GM12878 (cell line): ENCODE data around the gene TNFRSF1B. TPM values are rescaled to one million over a fixed set of nuclear protein-coding genes. Genes with fewer than 3 reads are reported as not detected.

ENCODE experiments used
- ATAC-seq: fragments of 200-7000 bp; cut with Tn5 transposase; 3 replicates; pipeline ENCODE4 v1.9.1; 2020; ENCODE audit warnings: mild to moderate bottlenecking, moderate library complexity
- BruUV-seq: library from RNA; stranded (reverse); fragments of 400-500 nt; replicated peaks from 2 replicates; lab custom pipeline; 2021; lab: Mats Ljungman, UMichigan
- CTCF ChIA-PET: fragments of 300-600 bp; sonication (Branson Sonifier 250); formaldehyde crosslinking; extraction: SDS; loops from one replicate; lab custom pipeline; 2021; ENCODE audit warnings: inconsistent platforms; lab: Yijun Ruan, JAX
- POLR2A ChIA-PET: fragments of 350-600 bp; formaldehyde crosslinking; extraction: SDS; loops from one replicate; lab custom pipeline; 2021; ENCODE audit warnings: inconsistent platforms; lab: Charles Lee
- RAD21 ChIA-PET: fragments of 300-600 bp; sonication (Branson Sonifier 250); formaldehyde crosslinking; loops from one replicate; lab custom pipeline; 2023; ENCODE audit warnings: antibody characterized with exemption; ENCODE audit not compliant: unreplicated experiment; lab: Charles Lee
- SMC1A ChIA-PET: fragments of 300-600 bp; sonication (Branson Sonifier 250); formaldehyde crosslinking; loops from one replicate; lab custom pipeline; 2023; ENCODE audit not compliant: unreplicated experiment, uncharacterized antibody; lab: Charles Lee
- DNase-seq: peaks from one replicate; pipeline ENCODE4 v3.0.0-alpha.2; 2011; ENCODE audit warnings: low read depth, low spot score
- FAIRE-seq: peaks from 3 replicates; lab custom pipeline; 2011; peaks lifted over from hg19 to GRCh38; lab: Jason Lieb, UNC
- H2AFZ ChIP-seq: 2 replicates; pipeline ENCODE4 v1.6.0; 2011; ENCODE audit warnings: low read depth, low read length, control low read depth; ENCODE audit not compliant: control insufficient read depth
- H3K27ac ChIP-seq: 2 replicates; pipeline ENCODE4 v1.5.1; 2011; ENCODE audit warnings: control low read depth; ENCODE audit not compliant: control insufficient read depth, insufficient read depth
- H3K27me3 ChIP-seq, 2 experiments: replicated peaks in 1 of 2; 2 replicates each; pipeline versions ENCODE4 v1.6.0 to v1.6.1; 2011; ENCODE audit warnings: low read length in 1 of 2; ENCODE audit not compliant: control insufficient read depth in 2 of 2, insufficient read depth in 2 of 2
- H3K36me3 ChIP-seq, 2 experiments: 2 replicates each; pipeline ENCODE4 v1.5.1; 2011; ENCODE audit warnings: low read length in 1 of 2; ENCODE audit not compliant: control insufficient read depth in 2 of 2, insufficient read depth in 2 of 2
- H3K4me1 ChIP-seq: 2 replicates; pipeline ENCODE4 v1.6.1; 2011; ENCODE audit warnings: mild to moderate bottlenecking, low read length, moderate library complexity, mixed read lengths; ENCODE audit not compliant: control insufficient read depth, insufficient read depth
- H3K4me2 ChIP-seq: 2 replicates; pipeline ENCODE4 v1.6.0; 2011; ENCODE audit warnings: control low read depth; ENCODE audit not compliant: control insufficient read depth, insufficient read depth
- H3K4me3 ChIP-seq: fragments of 200-600 bp; sonication (generic); 2 replicates; pipeline ENCODE4 v1.5.1; 2016
- H3K79me2 ChIP-seq: 2 replicates; pipeline ENCODE4 v1.6.0; 2011; ENCODE audit warnings: low read length; ENCODE audit not compliant: control insufficient read depth, insufficient read depth
- H3K9ac ChIP-seq: 2 replicates; pipeline ENCODE4 v1.8.0; 2011; ENCODE audit warnings: low read length, control low read depth, mixed read lengths; ENCODE audit not compliant: control insufficient read depth, insufficient read depth
- H3K9me3 ChIP-seq: replicated peaks from 3 replicates; pipeline ENCODE4 v1.5.1; 2011; ENCODE audit warnings: mild to moderate bottlenecking, low read length; ENCODE audit not compliant: control insufficient read depth, insufficient read depth
- H4K20me1 ChIP-seq: 2 replicates; pipeline ENCODE4 v1.6.0; 2011; ENCODE audit not compliant: control insufficient read depth, insufficient read depth
- HDGF ChIP-seq: fragments of 450-650 bp; IDR thresholded peaks from 2 replicates; pipeline ENCODE4 v1.6.1; 2016; ENCODE audit warnings: antibody characterized with exemption
- LARP7 ChIP-seq: fragments of 450-650 bp; IDR thresholded peaks from 2 replicates; pipeline ENCODE4 v1.6.1; 2017; ENCODE audit warnings: mild to moderate bottlenecking
- SIN3A ChIP-seq: IDR thresholded peaks from 2 replicates; pipeline ENCODE4 v1.6.1; 2012; ENCODE audit warnings: low read depth, low read length, improper control_type of control experiment
- SRF ChIP-seq, 2 experiments: IDR thresholded peaks; 2 replicates each; pipeline ENCODE4 v1.6.1; 2011; ENCODE audit warnings: low read depth in 2 of 2, low read length in 2 of 2, mild to moderate bottlenecking in 1 of 2, moderate library complexity in 1 of 2
- STAT3 ChIP-seq: IDR thresholded peaks from 2 replicates; pipeline ENCODE4 v1.6.1; 2011; ENCODE audit warnings: low read depth, low read length, improper control_type of control experiment
- ZNF207 ChIP-seq: fragments of 450-650 bp; IDR thresholded peaks from 2 replicates; pipeline ENCODE4 v1.6.1; 2014; ENCODE audit warnings: antibody characterized with exemption, mild to moderate bottlenecking, borderline replicate concordance
- WGBS: methylation state at CpG from one replicate; pipeline ENCODE4 v1.1.6; 2016; ENCODE audit warnings: low lambda C conversion rate; ENCODE audit not compliant: insufficient replicate concordance, insufficient coverage; ENCODE audit errors: missing lambda C conversion rate; 5-methylcytosine and 5-hydroxymethylcytosine counted together
- in situ Hi-C: fragments of 300-500 bp; cut with MboI; formaldehyde crosslinking; loops from 9 replicates; pipeline ENCODE4 v1.14.3; 2018; ENCODE audit warnings: mixed read lengths
- intact Hi-C: fragments of 100-400 bp; cut with micrococcal nuclease; formaldehyde crosslinking; loops from one replicate; pipeline ENCODE4 v1.14.2; 2022; ENCODE audit not compliant: unreplicated experiment
- polyA plus RNA-seq, 11 experiments: library from polyadenylated mRNA; depleted of rRNA in 4 of 11; unstranded in 6 of 11; stranded (reverse) in 5 of 11; fragments of >200 nt; fragmentation: Nextera tagmentation in 4 of 11; fragmentation: Illumina TruSeq in 1 of 11; extraction: Ambion mirVana in 4 of 11; extraction: Trizol in 1 of 11; gene quantifications; 1 replicate in 1 of 11; 2 replicates in 10 of 11; pipeline versions ENCODE4 v1.2.1 to v1.2.3, GENCODE V29; 2011 to 2016; ENCODE audit warnings: inconsistent platforms in 2 of 11, missing spikeins in 2 of 11, low read depth in 1 of 11
- total RNA-seq, 4 experiments: library from RNA; depleted of rRNA in 3 of 4; stranded (reverse); fragments of >200 nt in 3 of 4; fragmentation: Illumina TruSeq in 1 of 4; extraction: Trizol in 1 of 4; gene quantifications; 2 replicates each; pipeline versions ENCODE4 v1.2.1 to v1.2.3, GENCODE V29; 2013 to 2021
- TF ChIP-seq, protein P1 (sequence below): IDR thresholded peaks from 2 replicates; pipeline ENCODE4 v1.6.1; 2011; ENCODE audit warnings: mild to moderate bottlenecking, low read depth, low read length, moderate library complexity; ENCODE audit not compliant: insufficient replicate concordance

Gene TNFRSF1B
- total and polyA plus RNA-seq, 10 of the 15 experiments (the other 5 are each of a cell fraction or from before 2014, with no cell fraction given) = 10.1 to 87.2 (median 37.3) TPM

DNA sequence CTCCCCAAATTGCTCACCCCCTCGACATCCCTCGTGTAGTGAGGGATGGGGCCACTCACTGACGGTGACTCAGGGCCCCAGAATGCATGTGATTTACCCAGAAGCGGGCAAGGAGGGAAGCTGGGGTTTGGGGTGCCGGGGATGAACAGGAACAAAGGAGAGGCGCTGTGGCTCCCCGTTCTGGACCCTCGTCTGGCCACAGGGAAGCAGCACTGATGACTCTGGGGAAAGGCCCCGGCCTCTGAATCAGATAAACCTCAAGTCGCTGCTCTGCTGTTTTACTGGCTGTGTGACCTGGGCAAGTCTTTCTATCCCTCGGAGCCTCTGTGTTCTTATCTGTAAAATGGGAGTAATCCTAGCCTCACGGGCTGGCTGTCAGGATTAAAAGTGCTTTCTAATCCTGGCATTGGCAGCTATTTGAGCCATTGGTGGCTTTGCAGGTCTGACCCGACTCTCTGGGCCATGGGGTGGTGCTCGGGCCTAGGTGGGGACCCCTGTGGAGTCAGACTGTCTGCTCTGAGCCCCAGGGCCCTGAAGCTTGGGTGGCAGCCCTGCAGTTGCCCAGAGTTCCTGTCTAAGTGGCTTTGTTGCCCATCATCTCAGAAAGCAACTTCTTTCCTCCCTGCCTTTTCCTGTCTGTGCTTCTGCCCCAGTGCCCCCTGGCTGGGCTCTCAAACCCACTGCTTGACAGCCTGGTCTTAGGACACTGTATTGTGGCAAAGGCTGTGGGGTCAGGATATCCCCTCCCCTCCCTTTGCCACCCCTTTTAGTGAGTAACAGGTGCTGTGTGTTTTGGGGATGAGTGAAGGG, 5.5 kb downstream of the TNFRSF1B start:
- Histone ChIP-seq H3K4me1 (peaks cover 39% of the 10 kb centered on the region), H3K4me3 (peak overlapping the region; percentile 59), H4K20me1 (peaks cover 6% of the 10 kb centered on the region; the same call in 1 of the 2 replicates), H3K79me2 (peaks cover 87% of the 10 kb centered on the region), H3K9me3 (no peaks in the 10 kb centered on the region), H2AFZ (no peak overlapping the region), H3K27me3 (no peaks in the 10 kb centered on the region), H3K4me2 (peak overlapping the region; percentile 78), H3K27ac (peak overlapping the region; percentile 20), H3K9ac (peak overlapping the region; percentile 52), H3K36me3 (peaks cover 5 to 8% of the 10 kb centered on the region in 2 experiments)
- WGBS = 84% methylated on average over 14 of the region's 14 CpGs
- in situ Hi-C loops = loop anchor here (25.0 kb wide), 1 partner anchor 1565 kb away; no protein-coding TSS in a partner anchor
- FAIRE-seq = no peak
- ATAC-seq = peak; percentile 13
- no TSS peak for BruUV-seq
- intact Hi-C loops = loop anchor here (5.0 kb wide), 1 partner anchor 35 kb away; no protein-coding TSS in a partner anchor
- ChIA-PET RAD21 (interaction anchor here (1.1 to 8.2 kb wide), 4 partner anchors 10 to 25 kb away, joined by 4 to 119 read pairs (median 5); no protein-coding TSS in a partner anchor), POLR2A (interaction anchor here (1.1 to 2.7 kb wide), 4 partner anchors 9 to 24 kb away, joined by 3 to 9 read pairs (median 6); no protein-coding TSS in a partner anchor), CTCF (interaction anchor here (0.7 to 2.6 kb wide), 7 partner anchors 10 to 50 kb away, joined by 3 to 11 read pairs (median 4); no protein-coding TSS in a partner anchor), SMC1A (interaction anchor here (1.1 to 20.8 kb wide), 4 partner anchors 9 to 48 kb away, joined by 3 to 347 read pairs (median 11); no protein-coding TSS in a partner anchor)
- no peak for TF ChIP-seq STAT3
- TF ChIP-seq SIN3A = no peak
- 0 out of 2 replicates have a peak, but pooled peaks have one; percentile 1 for TF ChIP-seq LARP7
- TF ChIP-seq HDGF = no peak
- TF ChIP-seq, protein P1, sequence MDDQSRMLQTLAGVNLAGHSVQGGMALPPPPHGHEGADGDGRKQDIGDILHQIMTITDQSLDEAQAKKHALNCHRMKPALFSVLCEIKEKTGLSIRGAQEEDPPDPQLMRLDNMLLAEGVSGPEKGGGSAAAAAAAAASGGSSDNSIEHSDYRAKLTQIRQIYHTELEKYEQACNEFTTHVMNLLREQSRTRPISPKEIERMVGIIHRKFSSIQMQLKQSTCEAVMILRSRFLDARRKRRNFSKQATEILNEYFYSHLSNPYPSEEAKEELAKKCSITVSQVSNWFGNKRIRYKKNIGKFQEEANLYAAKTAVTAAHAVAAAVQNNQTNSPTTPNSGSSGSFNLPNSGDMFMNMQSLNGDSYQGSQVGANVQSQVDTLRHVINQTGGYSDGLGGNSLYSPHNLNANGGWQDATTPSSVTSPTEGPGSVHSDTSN = no peak
- TF ChIP-seq SRF (IDR thresholded peaks at IDR 0.05; ENCODE audit: low read depth in 2 of 2, low read length in 2 of 2) = no peak
- TF ChIP-seq ZNF207 = 0 out of 2 replicates have a peak, but pooled peaks have one; percentile 14
- no peak for DNase-seq
